SJSA1 (cell line): ENCODE results near the gene LOC128125822.
"Not testable (repeated sequence)": the region's sequence is repeated elsewhere in the genome, so short reads cannot be mapped to it uniquely, and the experiment has no call there.

ENCODE experiments used
- DNase-seq, 2 experiments: peaks; one replicate each; pipeline ENCODE4 v3.0.0-alpha.2; 2015 to 2020; ENCODE audit warnings: low spot score in 2 of 2, low read depth in 1 of 2
- H3K27ac ChIP-seq: fragments of 250-450 bp; sonication (Bioruptor Pico); 2 replicates; pipeline ENCODE4 v1.5.1; 2020; ENCODE audit warnings: mild to moderate bottlenecking, moderate library complexity
- H3K27me3 ChIP-seq: fragments of 250-450 bp; sonication (Bioruptor Pico); replicated peaks from 2 replicates; pipeline ENCODE4 v1.5.1; 2020; ENCODE audit warnings: mild to moderate bottlenecking, moderate library complexity
- H3K36me3 ChIP-seq: fragments of 250-450 bp; sonication (Bioruptor Pico); 2 replicates; pipeline ENCODE4 v1.5.1; 2020; ENCODE audit warnings: mild to moderate bottlenecking
- H3K4me1 ChIP-seq: fragments of 250-450 bp; sonication (Bioruptor Pico); replicated peaks from 2 replicates; pipeline ENCODE4 v1.6.1; 2021; ENCODE audit warnings: mild to moderate bottlenecking
- H3K4me3 ChIP-seq: fragments of 250-450 bp; sonication (Bioruptor Pico); 2 replicates; pipeline ENCODE4 v1.5.1; 2020; ENCODE audit warnings: mild to moderate bottlenecking
- H3K9me3 ChIP-seq: fragments of 250-450 bp; sonication (Bioruptor Pico); replicated peaks from 2 replicates; pipeline ENCODE4 v1.5.1; 2020; ENCODE audit warnings: mild to moderate bottlenecking

The LOC128125822 gene

DNA sequence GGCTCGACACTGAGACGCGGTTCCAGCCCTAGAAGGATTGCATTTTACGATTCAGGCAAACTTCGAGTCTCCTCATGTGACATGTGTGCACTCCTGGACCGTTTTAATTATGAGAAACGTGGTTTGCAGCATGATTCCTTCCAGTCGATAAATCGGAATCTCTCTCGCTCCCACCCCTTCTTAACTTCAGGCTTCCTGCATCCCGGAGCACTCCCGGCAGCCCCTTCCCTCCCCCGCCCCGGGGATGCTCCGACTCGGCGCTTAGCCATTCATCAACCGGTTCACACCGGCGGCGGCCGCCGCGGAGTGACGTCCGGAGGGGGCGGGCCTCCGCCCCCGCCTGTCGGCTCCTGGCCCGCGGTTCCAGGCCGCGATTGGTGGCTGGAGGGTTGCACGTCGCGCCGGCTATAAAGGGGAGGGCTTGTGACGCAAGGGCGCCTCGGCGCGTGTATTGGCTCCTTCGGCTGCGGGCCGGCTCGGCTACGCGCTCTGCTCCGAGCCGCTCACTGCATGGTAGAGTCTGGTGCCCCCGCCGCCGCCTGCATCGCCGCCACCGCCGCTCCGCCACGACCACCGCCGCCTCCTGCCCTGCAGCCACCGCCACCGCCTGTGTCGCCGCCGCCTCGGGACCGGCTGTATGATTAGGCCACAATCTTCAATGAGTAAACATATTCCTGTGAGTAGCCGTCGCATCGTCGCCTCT lies at the start of gene LOC128125822, which contains the start of gene PTP4A1:
Gene LOC128125822 (plus strand): TSS at position 437 of the 703 bp plus-strand sequence.
Gene PTP4A1 (plus strand): TSS at position 437 of the 703 bp plus-strand sequence. CDS start 4,401 bp downstream, outside the sequence.
- Histone ChIP-seq H3K9me3 (no peaks in the 10 kb centered on the region), H3K4me1 (peaks cover 14% of the 10 kb centered on the region), H3K36me3 (peaks cover 28% of the 10 kb centered on the region), H3K27ac (peak within 1 kb of the TSS; percentile 91), H3K27me3 (no peaks in the 10 kb centered on the region), H3K4me3 (peak within 1 kb of the TSS; percentile 92)
- peak; percentile 97 for DNase-seq

DNA sequence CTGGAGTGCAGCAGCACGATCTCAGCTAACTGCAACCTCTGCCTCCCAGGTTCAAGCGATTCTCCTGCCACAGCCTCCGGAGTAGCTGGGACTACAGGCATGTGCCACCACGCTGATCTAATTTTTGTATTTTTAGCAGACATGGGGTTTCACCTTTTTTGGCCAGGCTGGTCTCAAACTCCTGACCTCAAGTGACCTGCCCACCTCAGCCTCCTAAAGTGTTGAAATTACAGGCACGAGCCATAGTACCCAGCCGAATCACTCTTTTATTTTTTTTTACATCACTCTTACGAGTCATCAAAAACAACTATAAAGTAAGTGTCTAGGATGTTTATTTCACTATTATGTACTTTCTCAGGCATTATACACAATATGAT lies 49.4 kb upstream of the LOC128125822 start:
- H3K4me3 ChIP-seq, DNase-seq, H3K36me3 ChIP-seq, H3K27ac ChIP-seq, H3K27me3 ChIP-seq, H3K9me3 ChIP-seq, H3K4me1 ChIP-seq: not testable (repeated sequence)

DNA sequence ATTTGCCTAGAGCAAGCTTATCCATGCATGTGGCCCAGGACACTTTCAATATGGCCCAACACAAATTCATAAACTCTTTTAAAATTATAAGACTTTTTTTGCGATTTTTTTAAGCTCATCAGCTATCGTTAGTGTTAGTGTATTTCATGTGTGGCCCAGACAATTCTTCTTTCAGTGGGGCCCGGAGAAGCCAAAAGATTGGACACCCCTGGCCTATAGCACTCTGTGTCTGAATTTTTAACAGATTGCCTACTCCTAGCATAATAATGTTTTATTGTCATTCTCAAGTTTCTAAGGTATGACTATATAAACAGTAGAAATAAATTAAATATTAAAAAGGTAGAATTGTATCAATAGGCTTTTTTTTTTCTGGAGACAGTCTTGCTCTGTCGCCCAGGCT lies 48.6 kb upstream of the LOC128125822 start:
- Histone ChIP-seq H3K27ac (no peak overlapping the region), H3K27me3 (no peaks in the 10 kb centered on the region), H3K4me3 (no peak overlapping the region), H3K9me3 (no peaks in the 10 kb centered on the region), H3K36me3 (no peaks in the 10 kb centered on the region), H3K4me1 (no peaks in the 10 kb centered on the region)
- no peak for DNase-seq

DNA sequence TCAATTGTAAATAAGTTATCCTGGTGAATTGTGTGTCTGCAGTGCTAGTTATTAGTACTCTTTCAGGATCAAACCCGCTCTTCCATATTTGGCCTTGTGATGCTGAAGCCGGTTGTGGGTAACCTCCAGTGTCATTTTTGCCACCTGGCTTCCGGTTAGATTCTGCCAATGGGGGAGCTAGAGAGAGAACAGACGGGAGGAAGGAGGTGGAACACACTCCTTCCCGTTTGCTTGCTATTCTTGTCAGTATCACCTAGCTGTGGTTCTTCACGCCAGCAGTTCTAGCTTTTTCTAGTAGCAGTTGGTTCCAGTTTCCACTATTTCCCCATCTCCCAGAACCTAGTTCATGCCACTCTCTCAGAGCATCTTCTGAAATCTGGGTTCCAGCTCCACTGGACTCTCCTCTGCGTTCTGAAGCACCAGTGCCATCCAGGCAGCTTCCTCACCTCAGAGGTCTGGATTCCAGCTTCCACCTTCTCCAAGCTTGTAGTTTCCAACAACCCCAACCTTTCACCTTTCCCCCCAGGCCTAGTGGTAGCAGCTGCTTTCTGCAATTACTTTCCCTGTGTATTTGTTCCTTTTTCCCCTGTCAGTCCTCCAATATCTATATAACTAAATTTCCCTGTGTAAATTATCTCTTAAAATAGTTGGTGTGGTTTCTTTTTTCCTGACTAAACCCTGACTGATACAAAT lies 46.9 kb upstream of the LOC128125822 start:
- H3K27me3 ChIP-seq: no peaks in the 10 kb centered on the region
- DNase-seq: no peak
- H3K4me1 ChIP-seq: no peaks in the 10 kb centered on the region
- no peaks in the 10 kb centered on the region for H3K36me3 ChIP-seq
- H3K27ac ChIP-seq: no peak overlapping the region
- H3K9me3 ChIP-seq: no peaks in the 10 kb centered on the region
- H3K4me3 ChIP-seq: no peak overlapping the region

DNA sequence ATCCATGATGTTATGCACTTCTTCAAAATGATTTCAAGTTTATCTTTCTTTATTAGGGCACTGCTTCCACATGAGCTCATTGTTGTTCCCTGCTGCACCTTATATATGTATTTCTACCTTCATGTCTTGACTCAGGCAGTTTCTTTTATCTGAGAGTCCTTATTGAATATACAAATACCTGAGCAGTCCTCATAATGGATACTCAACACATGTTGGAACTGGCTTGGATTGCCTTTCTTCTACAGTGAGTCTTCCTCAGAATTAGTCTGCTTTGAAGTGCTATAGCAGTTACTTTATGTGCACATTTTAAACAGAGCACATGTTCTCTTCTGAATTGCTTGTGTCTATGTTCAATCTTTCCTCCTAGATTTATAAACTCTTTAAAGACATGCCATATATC lies 45.3 kb upstream of the LOC128125822 start:
- no peaks in the 10 kb centered on the region for H3K4me1 ChIP-seq
- no peak overlapping the region for H3K27ac ChIP-seq
- DNase-seq: no peak
- H3K27me3 ChIP-seq: no peaks in the 10 kb centered on the region
- H3K4me3 ChIP-seq: no peak overlapping the region
- no peaks in the 10 kb centered on the region for H3K9me3 ChIP-seq
- H3K36me3 ChIP-seq: no peaks in the 10 kb centered on the region

DNA sequence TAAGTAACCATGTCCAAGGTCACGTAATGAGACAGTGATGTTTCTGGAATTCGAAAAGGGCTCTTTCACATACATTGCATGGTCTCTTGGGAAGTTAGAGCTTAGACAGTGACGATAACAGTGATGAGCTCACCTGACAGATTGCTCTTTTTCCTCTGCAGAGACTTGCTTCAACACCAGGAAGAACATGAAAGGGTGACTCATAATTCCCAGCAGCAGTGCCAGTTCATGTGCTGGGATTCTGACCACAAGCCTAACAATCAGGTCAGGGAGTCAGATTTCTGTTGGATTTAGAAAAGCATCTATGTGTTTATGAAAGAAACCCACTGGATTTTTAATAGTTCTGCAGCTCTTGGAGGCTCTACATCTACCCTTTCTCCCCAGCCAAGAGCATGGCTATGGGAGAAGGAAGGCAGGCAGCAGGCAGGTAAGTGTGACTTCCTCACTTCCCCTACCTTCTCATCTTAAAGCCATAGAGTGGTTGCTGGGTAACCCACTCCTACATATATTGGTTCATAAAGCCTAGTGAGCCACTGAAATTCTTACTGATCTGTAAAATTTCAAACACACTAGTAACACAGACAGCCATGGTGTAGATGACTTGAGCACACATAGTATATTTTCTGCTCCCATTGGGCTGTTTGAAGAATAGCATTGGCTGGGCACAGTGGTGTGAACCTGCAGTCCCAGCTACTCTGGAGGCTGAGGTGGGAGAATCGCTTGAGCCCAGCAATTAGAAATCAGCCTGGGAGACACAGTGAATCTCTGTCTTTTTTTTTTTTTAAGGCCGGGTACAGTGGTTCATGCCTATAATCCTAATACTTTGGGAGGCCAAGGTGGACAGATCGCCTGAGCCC lies 44.4 kb upstream of the LOC128125822 start:
- H3K4me1 ChIP-seq: no peaks in the 10 kb centered on the region
- no peaks in the 10 kb centered on the region for H3K27me3 ChIP-seq
- no peaks in the 10 kb centered on the region for H3K36me3 ChIP-seq
- DNase-seq: peak; percentile 39 to 51
- no peak overlapping the region for H3K27ac ChIP-seq
- H3K9me3 ChIP-seq: no peaks in the 10 kb centered on the region
- no peak overlapping the region for H3K4me3 ChIP-seq

DNA sequence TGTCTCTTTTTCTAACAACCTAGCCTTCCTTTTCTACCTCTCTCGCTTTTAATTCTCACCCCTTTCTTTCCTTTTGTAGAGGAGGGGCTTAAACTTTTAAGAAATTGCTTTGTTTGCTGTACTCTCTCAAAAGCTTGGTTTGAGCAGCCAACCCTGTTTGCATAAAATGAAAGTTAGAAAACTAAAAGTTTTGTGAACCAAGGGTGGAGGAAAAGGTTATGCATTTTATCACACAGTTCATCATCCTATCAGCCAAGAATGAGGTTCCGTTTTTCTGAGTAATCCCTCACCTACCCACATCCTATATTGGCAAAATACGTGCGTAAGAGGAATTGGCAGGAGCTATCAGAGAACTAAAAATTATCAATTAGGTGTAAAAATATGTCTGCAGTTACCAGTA lies 42.8 kb upstream of the LOC128125822 start:
- H3K27ac ChIP-seq: no peak overlapping the region
- no peaks in the 10 kb centered on the region for H3K9me3 ChIP-seq
- no peaks in the 10 kb centered on the region for H3K4me1 ChIP-seq
- no peaks in the 10 kb centered on the region for H3K36me3 ChIP-seq
- DNase-seq: no peak
- H3K27me3 ChIP-seq: no peaks in the 10 kb centered on the region
- H3K4me3 ChIP-seq: no peak overlapping the region

DNA sequence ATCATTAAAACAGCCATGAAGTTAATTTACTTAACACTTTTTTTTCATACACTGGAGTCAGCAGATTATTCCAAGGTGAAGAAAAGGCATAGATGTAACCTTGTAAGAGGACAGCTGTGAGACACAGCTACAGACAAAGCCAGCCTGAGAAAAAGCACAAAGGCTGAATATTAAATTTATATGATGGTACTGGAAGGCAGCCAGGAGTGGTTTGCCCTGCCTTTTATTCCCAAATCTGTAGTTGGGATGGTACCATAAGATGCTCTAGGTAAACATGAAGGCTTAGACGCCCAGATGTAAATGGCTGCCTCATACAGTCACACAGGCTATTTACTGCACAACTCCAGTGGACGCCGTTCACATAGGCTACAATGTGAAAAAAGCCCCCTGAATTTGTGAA lies 42.1 kb upstream of the LOC128125822 start:
- H3K9me3 ChIP-seq: no peaks in the 10 kb centered on the region
- no peaks in the 10 kb centered on the region for H3K27me3 ChIP-seq
- DNase-seq: no peak
- H3K4me1 ChIP-seq: no peaks in the 10 kb centered on the region
- no peak overlapping the region for H3K4me3 ChIP-seq
- no peaks in the 10 kb centered on the region for H3K36me3 ChIP-seq
- no peak overlapping the region for H3K27ac ChIP-seq

DNA sequence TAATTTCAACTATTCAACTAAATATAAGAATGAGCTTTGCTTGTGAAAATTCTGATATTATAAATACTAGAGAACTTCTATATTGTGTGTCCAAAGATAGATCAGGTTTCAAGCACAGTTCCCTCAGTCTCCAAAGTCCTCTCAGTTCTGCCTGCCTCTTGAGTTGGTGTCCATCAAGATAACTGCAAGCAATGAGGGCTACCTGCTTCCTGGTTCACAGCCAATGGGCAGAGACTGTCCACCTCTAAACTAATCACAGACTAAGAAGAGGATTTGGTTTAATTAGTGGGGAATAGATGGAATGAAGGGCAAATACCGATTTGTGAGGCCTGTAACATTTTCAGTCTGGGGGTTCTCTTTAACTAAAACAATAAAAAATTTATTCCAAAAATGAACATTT lies 41.3 kb upstream of the LOC128125822 start:
- H3K4me1 ChIP-seq: no peaks in the 10 kb centered on the region
- DNase-seq: no peak
- no peaks in the 10 kb centered on the region for H3K9me3 ChIP-seq
- H3K27me3 ChIP-seq: no peaks in the 10 kb centered on the region
- H3K27ac ChIP-seq: no peak overlapping the region
- H3K36me3 ChIP-seq: no peaks in the 10 kb centered on the region
- no peak overlapping the region for H3K4me3 ChIP-seq

DNA sequence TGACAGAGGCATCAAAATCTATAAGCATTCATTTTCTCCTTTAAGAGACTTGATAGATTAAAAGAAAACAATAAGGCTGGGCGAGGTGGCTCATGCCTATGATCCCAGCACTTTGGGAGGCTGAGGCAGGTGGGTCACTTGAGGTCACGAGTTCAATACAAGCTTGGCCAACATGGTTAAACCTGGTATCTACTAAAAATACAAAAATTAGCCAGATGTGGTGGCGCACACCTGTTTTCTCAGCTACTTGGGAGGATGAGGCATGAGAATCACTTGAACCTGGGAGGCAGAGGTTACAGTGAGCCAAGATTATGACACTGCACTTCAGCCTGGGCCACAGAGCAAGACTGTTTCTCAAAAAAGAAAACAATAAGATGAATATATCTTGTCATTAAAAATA lies 39.3 kb upstream of the LOC128125822 start:
- H3K27me3 ChIP-seq: no peaks in the 10 kb centered on the region
- H3K36me3 ChIP-seq: no peaks in the 10 kb centered on the region
- no peaks in the 10 kb centered on the region for H3K9me3 ChIP-seq
- H3K4me3 ChIP-seq: no peak overlapping the region
- DNase-seq: no peak
- H3K4me1 ChIP-seq: no peaks in the 10 kb centered on the region
- no peak overlapping the region for H3K27ac ChIP-seq

DNA sequence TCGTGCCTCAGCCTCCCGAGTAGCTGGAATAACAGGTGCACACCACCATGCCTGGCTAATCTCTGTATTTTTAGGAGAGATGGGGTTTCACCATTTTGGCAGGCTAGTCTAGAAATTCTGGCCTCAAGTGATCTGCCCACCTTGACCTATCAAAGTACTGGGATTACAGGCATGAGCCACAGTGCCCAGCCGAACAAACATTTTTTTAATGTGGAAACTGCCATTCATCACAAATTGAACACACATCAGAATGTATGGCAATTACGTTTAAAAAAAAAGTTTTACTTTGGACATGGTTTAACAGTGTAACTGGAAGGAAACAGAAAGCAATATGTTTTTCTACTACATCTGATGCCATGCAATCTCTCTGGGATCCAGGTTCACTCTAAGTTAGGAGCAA lies 38.3 kb upstream of the LOC128125822 start:
- H3K36me3 ChIP-seq: no peaks in the 10 kb centered on the region
- H3K27me3 ChIP-seq: no peaks in the 10 kb centered on the region
- no peak overlapping the region for H3K27ac ChIP-seq
- H3K4me3 ChIP-seq: no peak overlapping the region
- H3K9me3 ChIP-seq: no peaks in the 10 kb centered on the region
- DNase-seq: no peak
- H3K4me1 ChIP-seq: no peaks in the 10 kb centered on the region

DNA sequence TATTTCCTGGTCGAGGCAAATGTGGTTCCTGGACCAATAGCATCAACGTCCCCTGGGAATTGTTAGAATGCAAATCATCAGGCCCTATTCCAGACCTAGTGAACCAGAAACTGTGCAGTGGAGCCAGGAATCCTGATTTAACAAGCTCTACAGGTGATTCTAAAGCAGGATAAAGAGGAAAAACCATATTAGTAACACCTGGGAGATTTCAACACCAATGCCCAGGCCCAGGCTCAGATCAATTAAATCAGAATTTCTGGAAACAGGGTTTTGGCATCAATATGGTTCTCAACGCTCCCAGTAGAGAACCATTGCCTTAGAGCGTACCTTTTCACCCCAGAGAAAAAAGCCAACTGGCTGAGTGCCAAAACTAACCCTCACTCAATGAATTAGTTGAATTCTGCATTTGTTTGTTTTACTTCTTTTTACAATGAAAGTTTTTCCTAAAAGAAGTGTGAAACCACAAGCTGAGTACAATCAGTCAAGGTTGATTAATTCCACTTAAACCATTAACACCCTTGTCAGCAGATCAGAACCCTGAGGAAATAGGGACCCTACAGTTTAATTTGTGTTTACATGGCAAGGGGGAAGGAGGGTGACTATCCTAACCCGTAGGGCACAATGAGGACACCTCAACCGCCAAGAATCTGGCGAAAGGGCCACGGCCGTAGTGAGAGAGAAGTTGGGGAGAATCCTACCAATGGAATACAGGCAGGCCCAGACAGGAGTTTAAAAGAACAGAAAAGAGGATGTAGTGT lies 34.9 kb upstream of the LOC128125822 start:
- DNase-seq: no peak
- H3K27ac ChIP-seq: no peak overlapping the region

DNA sequence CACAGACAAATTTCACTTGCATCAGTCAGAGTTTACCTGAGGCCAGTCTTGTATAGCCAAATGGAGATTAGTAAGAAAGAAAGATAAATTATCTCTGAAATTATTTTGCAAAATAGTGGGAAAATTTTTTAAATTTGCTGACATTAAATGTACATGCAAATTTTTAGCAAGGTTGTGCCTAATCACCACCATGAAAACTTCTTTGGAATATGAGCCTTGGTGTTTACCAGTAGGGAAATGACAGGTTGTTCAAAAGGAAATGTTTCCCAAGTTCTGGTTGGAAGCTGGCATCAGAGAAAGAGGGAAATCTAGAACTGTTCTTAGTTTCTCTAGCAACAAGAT lies 34.4 kb upstream of the LOC128125822 start:
- Histone ChIP-seq H3K4me3 (no peak overlapping the region), H3K27ac (no peak overlapping the region), H3K4me1 (no peaks in the 10 kb centered on the region), H3K27me3 (no peaks in the 10 kb centered on the region), H3K36me3 (no peaks in the 10 kb centered on the region), H3K9me3 (no peaks in the 10 kb centered on the region)
- no peak for DNase-seq

More for the DNA sequence above, 34.9 kb upstream of the LOC128125822 start:
- Histone ChIP-seq H3K36me3 (no peaks in the 10 kb centered on the region), H3K27me3 (no peaks in the 10 kb centered on the region), H3K4me3 (no peak overlapping the region), H3K4me1 (no peaks in the 10 kb centered on the region), H3K9me3 (no peaks in the 10 kb centered on the region)
